HepG2 (cell line): ENCODE measurements around the gene MRFAP1L1. TPM values are rescaled to one million over a fixed set of nuclear protein-coding genes. Genes with fewer than 3 reads are reported as not detected.

Experiments
- ATF3 ChIP-seq: sonication (generic); formaldehyde crosslinking; IDR thresholded peaks from 2 replicates; pipeline ENCODE4 v1.4.0; 2020; ENCODE audit warnings: missing genetic modification reagents
- ATM ChIP-seq: fragments of 450-650 bp; IDR thresholded peaks from 2 replicates; pipeline ENCODE4 v1.7.1; 2017; ENCODE audit warnings: mild to moderate bottlenecking, borderline replicate concordance
- ERF ChIP-seq: IDR thresholded peaks from 2 replicates; pipeline ENCODE4 v1.6.1; 2018; ENCODE audit warnings: missing biosample characterization, missing genetic modification reagents
- GATA4 ChIP-seq: sonication (generic); IDR thresholded peaks from 2 replicates; pipeline ENCODE4 v1.6.1; 2016; ENCODE audit warnings: antibody characterized with exemption, low read depth, borderline replicate concordance
- NR2F2 ChIP-seq: IDR thresholded peaks from 2 replicates; pipeline ENCODE4 v1.6.1; 2012; ENCODE audit warnings: low read depth, inconsistent platforms, borderline replicate concordance
- RBFOX2 ChIP-seq: fragments of 200-400 bp; formaldehyde crosslinking; IDR thresholded peaks from 2 replicates; pipeline ENCODE4 v1.6.1; 2017; ENCODE audit warnings: low read depth, mild to moderate bottlenecking, low read length
- RFXAP ChIP-seq: sonication (generic); formaldehyde crosslinking; IDR thresholded peaks from 2 replicates; pipeline ENCODE4 v1.4.0; 2020; ENCODE audit warnings: missing genetic modification reagents, borderline replicate concordance
- THAP11 ChIP-seq: IDR thresholded peaks from 2 replicates; pipeline ENCODE4 v1.6.1; 2016; ENCODE audit warnings: missing biosample characterization, missing genetic modification reagents
- ZFP36L2 ChIP-seq: sonication (generic); formaldehyde crosslinking; IDR thresholded peaks from 2 replicates; pipeline ENCODE4 v1.4.0; 2020; ENCODE audit warnings: missing genetic modification reagents
- ZNF441 ChIP-seq: sonication (generic); formaldehyde crosslinking; IDR thresholded peaks from 2 replicates; pipeline ENCODE4 v1.7.0; 2021; ENCODE audit warnings: missing genetic modification reagents, borderline replicate concordance
- ZNF556 ChIP-seq: sonication (generic); formaldehyde crosslinking; IDR thresholded peaks from 2 replicates; pipeline ENCODE4 v1.4.0; 2020; ENCODE audit warnings: mild to moderate bottlenecking, missing genetic modification reagents, borderline replicate concordance
- ZNF563 ChIP-seq: sonication (generic); formaldehyde crosslinking; IDR thresholded peaks from 2 replicates; pipeline ENCODE4 v1.8.0; 2022; ENCODE audit warnings: mild to moderate bottlenecking, moderate library complexity, missing genetic modification reagents
- ZNF747 ChIP-seq: sonication (generic); formaldehyde crosslinking; IDR thresholded peaks from 2 replicates; pipeline ENCODE4 v1.8.1; 2023; ENCODE audit warnings: missing genetic modification reagents, mild to moderate bottlenecking, borderline replicate concordance
- ZNF790 ChIP-seq: sonication (generic); formaldehyde crosslinking; IDR thresholded peaks from 2 replicates; pipeline ENCODE4 v1.8.0; 2022; ENCODE audit warnings: missing genetic modification reagents, mild to moderate bottlenecking, borderline replicate concordance
- polyA plus RNA-seq, 8 experiments: library from polyadenylated mRNA; depleted of rRNA in 3 of 8; stranded (reverse) in 7 of 8; unstranded in 1 of 8; fragments of >200 nt; fragmentation: Illumina TruSeq in 4 of 8; extraction: Trizol in 4 of 8; gene quantifications; 2 replicates each; pipeline versions ENCODE4 v1.2.1 to v1.2.3, GENCODE V29; 2011 to 2016; ENCODE audit warnings: low read depth in 4 of 8, missing spikeins in 1 of 8, mixed read lengths in 1 of 8; ENCODE audit not compliant: insufficient read depth in 1 of 8
- total RNA-seq, 5 experiments: library from RNA; depleted of rRNA; stranded (reverse); fragments of >200 nt; fragmentation: Illumina TruSeq; extraction: Trizol; gene quantifications; 2 replicates each; pipeline ENCODE4 v1.2.3, GENCODE V29; 2016; ENCODE audit warnings: low read depth in 1 of 5
- TF ChIP-seq, protein P1 (sequence below): sonication (generic); formaldehyde crosslinking; IDR thresholded peaks from 2 replicates; pipeline ENCODE4 v1.8.1; 2022; ENCODE audit warnings: low read depth, mild to moderate bottlenecking, missing genetic modification reagents
- TF ChIP-seq, protein P2 (sequence below): sonication (generic); formaldehyde crosslinking; IDR thresholded peaks from 2 replicates; pipeline ENCODE4 v1.4.0; 2020; ENCODE audit warnings: mild to moderate bottlenecking, missing genetic modification reagents
- TF ChIP-seq, protein P3 (sequence below): sonication (generic); formaldehyde crosslinking; IDR thresholded peaks from 2 replicates; pipeline ENCODE4 v1.5.1; 2020; ENCODE audit warnings: mild to moderate bottlenecking, missing genetic modification reagents, moderate library complexity

MRFAP1L1 gene
- total and polyA plus RNA-seq, 2 of the 13 experiments (the other 11 are each of a cell fraction or from before 2014, with no cell fraction given): 44.8 to 76.6 TPM

GRCh38 chr4:6747294-6748051, 37.8 kb upstream of the MRFAP1L1 start (continued):
- TF ChIP-seq THAP11 (no peak), RFXAP (CRISPR knock-in tag) (no peak), ZFP36L2 (CRISPR knock-in tag) (no peak), ZNF747 (CRISPR knock-in tag) (no peak), GATA4 (no peak), ERF (CRISPR knock-in tag) (no peak), ATF3 (CRISPR knock-in tag) (no peak), RBFOX2 (no peak), ZNF790 (no peak), ATM (no peak), ZNF563 (CRISPR knock-in tag) (no peak), ZNF556 (CRISPR knock-in tag) (no peak), ZNF441 (CRISPR knock-in tag) (no peak), NR2F2 (no peak)
- TF ChIP-seq, protein P1, sequence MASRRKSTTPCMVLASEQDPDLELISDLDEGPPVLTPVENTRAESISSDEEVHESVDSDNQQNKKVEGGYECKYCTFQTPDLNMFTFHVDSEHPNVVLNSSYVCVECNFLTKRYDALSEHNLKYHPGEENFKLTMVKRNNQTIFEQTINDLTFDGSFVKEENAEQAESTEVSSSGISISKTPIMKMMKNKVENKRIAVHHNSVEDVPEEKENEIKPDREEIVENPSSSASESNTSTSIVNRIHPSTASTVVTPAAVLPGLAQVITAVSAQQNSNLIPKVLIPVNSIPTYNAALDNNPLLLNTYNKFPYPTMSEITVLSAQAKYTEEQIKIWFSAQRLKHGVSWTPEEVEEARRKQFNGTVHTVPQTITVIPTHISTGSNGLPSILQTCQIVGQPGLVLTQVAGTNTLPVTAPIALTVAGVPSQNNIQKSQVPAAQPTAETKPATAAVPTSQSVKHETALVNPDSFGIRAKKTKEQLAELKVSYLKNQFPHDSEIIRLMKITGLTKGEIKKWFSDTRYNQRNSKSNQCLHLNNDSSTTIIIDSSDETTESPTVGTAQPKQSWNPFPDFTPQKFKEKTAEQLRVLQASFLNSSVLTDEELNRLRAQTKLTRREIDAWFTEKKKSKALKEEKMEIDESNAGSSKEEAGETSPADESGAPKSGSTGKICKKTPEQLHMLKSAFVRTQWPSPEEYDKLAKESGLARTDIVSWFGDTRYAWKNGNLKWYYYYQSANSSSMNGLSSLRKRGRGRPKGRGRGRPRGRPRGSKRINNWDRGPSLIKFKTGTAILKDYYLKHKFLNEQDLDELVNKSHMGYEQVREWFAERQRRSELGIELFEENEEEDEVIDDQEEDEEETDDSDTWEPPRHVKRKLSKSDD (CRISPR knock-in tag): 0 out of 2 replicates have a peak, but pooled peaks have one; percentile 24
- TF ChIP-seq, protein P2, sequence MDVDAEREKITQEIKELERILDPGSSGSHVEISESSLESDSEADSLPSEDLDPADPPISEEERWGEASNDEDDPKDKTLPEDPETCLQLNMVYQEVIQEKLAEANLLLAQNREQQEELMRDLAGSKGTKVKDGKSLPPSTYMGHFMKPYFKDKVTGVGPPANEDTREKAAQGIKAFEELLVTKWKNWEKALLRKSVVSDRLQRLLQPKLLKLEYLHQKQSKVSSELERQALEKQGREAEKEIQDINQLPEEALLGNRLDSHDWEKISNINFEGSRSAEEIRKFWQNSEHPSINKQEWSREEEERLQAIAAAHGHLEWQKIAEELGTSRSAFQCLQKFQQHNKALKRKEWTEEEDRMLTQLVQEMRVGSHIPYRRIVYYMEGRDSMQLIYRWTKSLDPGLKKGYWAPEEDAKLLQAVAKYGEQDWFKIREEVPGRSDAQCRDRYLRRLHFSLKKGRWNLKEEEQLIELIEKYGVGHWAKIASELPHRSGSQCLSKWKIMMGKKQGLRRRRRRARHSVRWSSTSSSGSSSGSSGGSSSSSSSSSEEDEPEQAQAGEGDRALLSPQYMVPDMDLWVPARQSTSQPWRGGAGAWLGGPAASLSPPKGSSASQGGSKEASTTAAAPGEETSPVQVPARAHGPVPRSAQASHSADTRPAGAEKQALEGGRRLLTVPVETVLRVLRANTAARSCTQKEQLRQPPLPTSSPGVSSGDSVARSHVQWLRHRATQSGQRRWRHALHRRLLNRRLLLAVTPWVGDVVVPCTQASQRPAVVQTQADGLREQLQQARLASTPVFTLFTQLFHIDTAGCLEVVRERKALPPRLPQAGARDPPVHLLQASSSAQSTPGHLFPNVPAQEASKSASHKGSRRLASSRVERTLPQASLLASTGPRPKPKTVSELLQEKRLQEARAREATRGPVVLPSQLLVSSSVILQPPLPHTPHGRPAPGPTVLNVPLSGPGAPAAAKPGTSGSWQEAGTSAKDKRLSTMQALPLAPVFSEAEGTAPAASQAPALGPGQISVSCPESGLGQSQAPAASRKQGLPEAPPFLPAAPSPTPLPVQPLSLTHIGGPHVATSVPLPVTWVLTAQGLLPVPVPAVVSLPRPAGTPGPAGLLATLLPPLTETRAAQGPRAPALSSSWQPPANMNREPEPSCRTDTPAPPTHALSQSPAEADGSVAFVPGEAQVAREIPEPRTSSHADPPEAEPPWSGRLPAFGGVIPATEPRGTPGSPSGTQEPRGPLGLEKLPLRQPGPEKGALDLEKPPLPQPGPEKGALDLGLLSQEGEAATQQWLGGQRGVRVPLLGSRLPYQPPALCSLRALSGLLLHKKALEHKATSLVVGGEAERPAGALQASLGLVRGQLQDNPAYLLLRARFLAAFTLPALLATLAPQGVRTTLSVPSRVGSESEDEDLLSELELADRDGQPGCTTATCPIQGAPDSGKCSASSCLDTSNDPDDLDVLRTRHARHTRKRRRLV (CRISPR knock-in tag): no peak
- TF ChIP-seq, protein P3, sequence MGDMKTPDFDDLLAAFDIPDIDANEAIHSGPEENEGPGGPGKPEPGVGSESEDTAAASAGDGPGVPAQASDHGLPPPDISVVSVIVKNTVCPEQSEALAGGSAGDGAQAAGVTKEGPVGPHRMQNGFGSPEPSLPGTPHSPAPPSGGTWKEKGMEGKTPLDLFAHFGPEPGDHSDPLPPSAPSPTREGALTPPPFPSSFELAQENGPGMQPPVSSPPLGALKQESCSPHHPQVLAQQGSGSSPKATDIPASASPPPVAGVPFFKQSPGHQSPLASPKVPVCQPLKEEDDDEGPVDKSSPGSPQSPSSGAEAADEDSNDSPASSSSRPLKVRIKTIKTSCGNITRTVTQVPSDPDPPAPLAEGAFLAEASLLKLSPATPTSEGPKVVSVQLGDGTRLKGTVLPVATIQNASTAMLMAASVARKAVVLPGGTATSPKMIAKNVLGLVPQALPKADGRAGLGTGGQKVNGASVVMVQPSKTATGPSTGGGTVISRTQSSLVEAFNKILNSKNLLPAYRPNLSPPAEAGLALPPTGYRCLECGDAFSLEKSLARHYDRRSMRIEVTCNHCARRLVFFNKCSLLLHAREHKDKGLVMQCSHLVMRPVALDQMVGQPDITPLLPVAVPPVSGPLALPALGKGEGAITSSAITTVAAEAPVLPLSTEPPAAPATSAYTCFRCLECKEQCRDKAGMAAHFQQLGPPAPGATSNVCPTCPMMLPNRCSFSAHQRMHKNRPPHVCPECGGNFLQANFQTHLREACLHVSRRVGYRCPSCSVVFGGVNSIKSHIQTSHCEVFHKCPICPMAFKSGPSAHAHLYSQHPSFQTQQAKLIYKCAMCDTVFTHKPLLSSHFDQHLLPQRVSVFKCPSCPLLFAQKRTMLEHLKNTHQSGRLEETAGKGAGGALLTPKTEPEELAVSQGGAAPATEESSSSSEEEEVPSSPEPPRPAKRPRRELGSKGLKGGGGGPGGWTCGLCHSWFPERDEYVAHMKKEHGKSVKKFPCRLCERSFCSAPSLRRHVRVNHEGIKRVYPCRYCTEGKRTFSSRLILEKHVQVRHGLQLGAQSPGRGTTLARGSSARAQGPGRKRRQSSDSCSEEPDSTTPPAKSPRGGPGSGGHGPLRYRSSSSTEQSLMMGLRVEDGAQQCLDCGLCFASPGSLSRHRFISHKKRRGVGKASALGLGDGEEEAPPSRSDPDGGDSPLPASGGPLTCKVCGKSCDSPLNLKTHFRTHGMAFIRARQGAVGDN (CRISPR knock-in tag): peak; percentile 57
